ENCODE data around the gene UNC45A. TPM values are rescaled to one million over a fixed set of nuclear protein-coding genes. Genes with fewer than 3 reads are reported as not detected.

The UNC45A gene
- total and polyA plus RNA-seq, 2 of the 8 experiments (the other 6 are each of a cell fraction or from before 2014, with no cell fraction given): 74.1 to 84.2 TPM

- no peak overlapping the region for H3K56ac ChIP-seq (replicated peaks; ENCODE audit: insufficient read length, low read depth, low read length)
- ChIA-PET POLR2A (ENCODE audit: partially characterized antibody) (interaction anchor here (0.9 to 1.3 kb wide), 6 partner anchors 9 to 76 kb away, joined by 3 to 10 read pairs (median 3); no protein-coding TSS in a partner anchor), CTCF (ENCODE audit: partially characterized antibody) (interaction anchor here (1.5 to 3.3 kb wide), 3 partner anchors 11 to 304 kb away, joined by 4 to 17 read pairs (median 4); no protein-coding TSS in a partner anchor)
- H3K4me2 ChIP-seq (ENCODE audit: insufficient read depth in 1 of 2, low read depth in 2 of 2, low read length in 2 of 2): no peak overlapping the region
- H3K4ac ChIP-seq (replicated peaks; ENCODE audit: insufficient read length, low read depth, low read length): no peak overlapping the region
- no peak overlapping the region for H3K23ac ChIP-seq (ENCODE audit: insufficient read length)
- 95% methylated on average over 1 of the region's 1 CpG; no CpG with 5 or more reads in 1 of the 2 experiments for WGBS, 2 experiments (ENCODE audit: extremely low coverage in 1 of 2, insufficient coverage in 1 of 2, insufficient read length in 1 of 2, insufficient replicate concordance in 2 of 2, low coverage in 1 of 2, low lambda C conversion rate in 2 of 2, missing lambda C conversion rate in 1 of 2)
- no peak overlapping the region for H3K4me3 ChIP-seq (ENCODE audit: extremely low read depth in 1 of 4, insufficient read depth in 2 of 4, low read depth in 3 of 4, low read length in 4 of 4)
- TF ChIP-seq POLR2AphosphoS5 (IDR thresholded peaks at IDR 0.05; ENCODE audit: low read depth, low read length): no peak
- TF ChIP-seq HDAC2 (IDR thresholded peaks at IDR 0.05; ENCODE audit: borderline replicate concordance in 1 of 2, low read depth in 2 of 2, low read length in 2 of 2): no peak
- no peak for TF ChIP-seq RAD21 (IDR thresholded peaks at IDR 0.05 in 1 of 2, conservative IDR thresholded peaks at IDR 0.05 in 1 of 2; ENCODE audit: low read depth in 2 of 2, low read length in 2 of 2)
- no peak for TF ChIP-seq RFX5 (IDR thresholded peaks at IDR 0.05; ENCODE audit: borderline replicate concordance, low read depth, low read length)
- TF ChIP-seq ATF2 (IDR thresholded peaks at IDR 0.05; ENCODE audit: low read length): no peak
- no peak for TF ChIP-seq NRF1 (IDR thresholded peaks at IDR 0.05; ENCODE audit: low read depth, low read length)
- TF ChIP-seq CEBPB (IDR thresholded peaks at IDR 0.05; ENCODE audit: low read depth, low read length): no peak
- no peak for TF ChIP-seq EP300 (IDR thresholded peaks at IDR 0.05; ENCODE audit: borderline replicate concordance in 1 of 2, low read depth in 2 of 2, low read length in 2 of 2)
- no peak for TF ChIP-seq ZNF274 (IDR thresholded peaks at IDR 0.05; ENCODE audit: borderline replicate concordance, extremely low read depth, low read length)
- no peak for TF ChIP-seq MAFK (IDR thresholded peaks at IDR 0.05; ENCODE audit: low read depth, low read length)
- no peak for TF ChIP-seq BCL11A (IDR thresholded peaks at IDR 0.05; ENCODE audit: low read depth in 2 of 2, low read length in 2 of 2)
- no peak overlapping the region for H2BK15ac ChIP-seq (ENCODE audit: low read length)
- no peak overlapping the region for H2BK20ac ChIP-seq (ENCODE audit: low read length)
- peaks cover 4 to 8% of the 10 kb centered on the region in 2 experiments for H4K20me1 ChIP-seq (replicated peaks in 1 of 2; ENCODE audit: control insufficient read depth in 1 of 2, insufficient read depth in 2 of 2, low read length in 2 of 2)
- no peak overlapping the region for H2BK120ac ChIP-seq (replicated peaks; ENCODE audit: low read depth, low read length)
- H3K27ac ChIP-seq (ENCODE audit: low read depth, low read length): no peak overlapping the region
- no peak overlapping the region for H4K91ac ChIP-seq (replicated peaks; ENCODE audit: insufficient read length, low read length)
- DNase-seq (ENCODE audit: low read depth in 1 of 2, low spot score in 2 of 2): no peak
- no peak overlapping the region for H3K18ac ChIP-seq (ENCODE audit: extremely low read depth, low read length)
- H3K79me1 ChIP-seq (ENCODE audit: low read depth, low read length): no peaks in the 10 kb centered on the region
- H3K9me3 ChIP-seq (ENCODE audit: insufficient read depth in 2 of 2, low read depth in 1 of 2, low read length in 1 of 2): no peaks in the 10 kb centered on the region
- no peak overlapping the region for H3K9ac ChIP-seq (replicated peaks in 1 of 4; ENCODE audit: extremely low read depth in 1 of 4, low read depth in 3 of 4, low read length in 3 of 4)
- H3K14ac ChIP-seq (ENCODE audit: insufficient read length): no peak overlapping the region
- no peak overlapping the region for H2AFZ ChIP-seq (ENCODE audit: low read length)
- no peaks in the 10 kb centered on the region for H3K27me3 ChIP-seq (replicated peaks in 1 of 4; ENCODE audit: control insufficient read depth in 3 of 4, extremely low read depth in 1 of 4, insufficient read depth in 3 of 4, low read length in 3 of 4)
- no peak overlapping the region for H2BK5ac ChIP-seq (ENCODE audit: low read depth, low read length)
- H2BK12ac ChIP-seq (ENCODE audit: low read depth, low read length): no peak overlapping the region
- peaks cover 0 to under 1% of the 10 kb centered on the region in 2 experiments; a peak in 1 of 4 replicates for H3K79me2 ChIP-seq (ENCODE audit: control insufficient read depth in 1 of 2, insufficient read depth in 2 of 2, low read length in 2 of 2)
- H3K36me3 ChIP-seq (ENCODE audit: control insufficient read depth in 2 of 4, insufficient read depth in 4 of 4, low read length in 3 of 4): peaks cover 34 to 81% (median 64%) of the 10 kb centered on the region in 4 experiments
- H2AK5ac ChIP-seq (ENCODE audit: low read depth, low read length): no peak overlapping the region
- H4K5ac ChIP-seq (ENCODE audit: insufficient read length, low read depth, low read length): no peak overlapping the region
- no peak for FAIRE-seq
- no peak overlapping the region for H4K8ac ChIP-seq (ENCODE audit: extremely low read depth, insufficient read depth, low read length)
- no peaks in the 10 kb centered on the region for H3K23me2 ChIP-seq (ENCODE audit: low read depth, low read length)
- H3K4me1 ChIP-seq (replicated peaks in 1 of 4; ENCODE audit: control insufficient read depth in 3 of 4, insufficient read depth in 4 of 4, low read length in 3 of 4): no peaks in the 10 kb centered on the region
These were observed 33.3 kb downstream of the UNC45A start for GRCh38 chr15:90968434-90968833.
